Lung (tissue), 12 donors: Measurements from ENCODE around the gene SLC2A8. TPM values are rescaled to one million over a fixed set of nuclear protein-coding genes. Genes with fewer than 3 reads are reported as not detected.
A peak's percentile ranks its signal among the peaks of the same experiment; 100 is the strongest.

Source experiments
- ATAC-seq: fragments of 200-7000 bp; cut with Tn5 transposase; one replicate; pipeline ENCODE4 v1.9.1; 2020; ENCODE audit warnings: moderate number of reproducible peaks; ENCODE audit not compliant: insufficient read depth, low FRiP score
- DNase-seq, 3 donors: peaks; one replicate each; pipeline ENCODE4 v3.0.0-alpha.2; 2013 to 2017
- H3K27ac ChIP-seq, 2 donors: one replicate each; pipeline ENCODE4 v1.5.1; 2013; ENCODE audit warnings: mild to moderate bottlenecking in 2 of 2, moderate library complexity in 2 of 2, control low read depth in 1 of 2, inconsistent platforms in 1 of 2, low read depth in 1 of 2, low read length in 1 of 2
- H3K27me3 ChIP-seq, 3 donors: one replicate each; pipeline ENCODE4 v1.5.1; 2013; ENCODE audit warnings: low read length in 2 of 3; ENCODE audit not compliant: control insufficient read depth in 3 of 3, insufficient read depth in 3 of 3
- H3K36me3 ChIP-seq, 4 donors: one replicate each; pipeline ENCODE4 v1.5.1; 2013; ENCODE audit warnings: low read length in 4 of 4, mild to moderate bottlenecking in 1 of 4, moderate library complexity in 1 of 4; ENCODE audit not compliant: control insufficient read depth in 4 of 4, insufficient read depth in 4 of 4
- H3K4me1 ChIP-seq, 5 donors: one replicate each; pipeline ENCODE4 v1.5.1; 2013; ENCODE audit warnings: low read length in 5 of 5, mild to moderate bottlenecking in 2 of 5, moderate library complexity in 1 of 5; ENCODE audit not compliant: control insufficient read depth in 5 of 5, insufficient read depth in 5 of 5
- H3K4me3 ChIP-seq: one replicate; pipeline ENCODE4 v1.5.1; 2013; ENCODE audit warnings: mild to moderate bottlenecking, control low read depth, moderate library complexity
- H3K9ac ChIP-seq, 2 donors: one replicate each; pipeline ENCODE4 v1.5.1; 2013; ENCODE audit warnings: low read length in 2 of 2, control low read depth in 1 of 2; ENCODE audit not compliant: insufficient read depth in 1 of 2
- H3K9me3 ChIP-seq, 4 donors: one replicate each; pipeline ENCODE4 v1.5.1; 2013; ENCODE audit warnings: low read length in 3 of 4, mild to moderate bottlenecking in 1 of 4, moderate library complexity in 1 of 4; ENCODE audit not compliant: control insufficient read depth in 4 of 4, insufficient read depth in 3 of 4
- WGBS, 2 donors: extraction: QIAGEN DNeasy Blood & Tissue Kit; methylation state at CpG; one replicate each; pipeline ENCODE4 v1.1.7; 2013; 5-methylcytosine and 5-hydroxymethylcytosine counted together
- polyA plus RNA-seq, 2 donors: library from polyadenylated mRNA; stranded (reverse); fragments of 200-250 nt; gene quantifications; one replicate each; pipeline ENCODE4 v1.2.1, GENCODE V29; 2013
- total RNA-seq, 2 donors: library from RNA; depleted of rRNA in 1 of 2; stranded (reverse); fragments of >200 nt in 1 of 2; gene quantifications; one replicate each; pipeline ENCODE4 v1.2.1, GENCODE V29; 2014 to 2021
- TF ChIP-seq, protein P1 (sequence below): IDR thresholded peaks from 2 replicates; pipeline ENCODE4 v1.5.1; 2012; ENCODE audit warnings: mild to moderate bottlenecking; ENCODE audit errors: control extremely low read depth, extremely low read depth
- donor health status: control.
- donor health status: control.
- donor health status: Bipolar disorder and iron deficiency.
- donor health status: healthy.
- donor health status: DM: yes; HTN: yes; CAD: no.

The SLC2A8 gene
- total and polyA plus RNA-seq, 4 donors: 8.9 to 18.8 (median 16.3) TPM

- Histone ChIP-seq H3K4me1 (no peaks in the 10 kb centered on the region), H3K4me3 (no peak overlapping the region), H3K27ac (no peak overlapping the region), H3K9ac (no peak overlapping the region), H3K9me3 (no peaks in the 10 kb centered on the region), H3K27me3 (no peaks in the 10 kb centered on the region), H3K36me3 (peaks cover 0 to 6% (median 2%) of the 10 kb centered on the region in 4 donors)
- WGBS, 2 donors: 94 to 95% methylated on average over 12 of the region's 12 CpGs
- ATAC-seq: no peak
- DNase-seq: no peak
- TF ChIP-seq, protein P1, sequence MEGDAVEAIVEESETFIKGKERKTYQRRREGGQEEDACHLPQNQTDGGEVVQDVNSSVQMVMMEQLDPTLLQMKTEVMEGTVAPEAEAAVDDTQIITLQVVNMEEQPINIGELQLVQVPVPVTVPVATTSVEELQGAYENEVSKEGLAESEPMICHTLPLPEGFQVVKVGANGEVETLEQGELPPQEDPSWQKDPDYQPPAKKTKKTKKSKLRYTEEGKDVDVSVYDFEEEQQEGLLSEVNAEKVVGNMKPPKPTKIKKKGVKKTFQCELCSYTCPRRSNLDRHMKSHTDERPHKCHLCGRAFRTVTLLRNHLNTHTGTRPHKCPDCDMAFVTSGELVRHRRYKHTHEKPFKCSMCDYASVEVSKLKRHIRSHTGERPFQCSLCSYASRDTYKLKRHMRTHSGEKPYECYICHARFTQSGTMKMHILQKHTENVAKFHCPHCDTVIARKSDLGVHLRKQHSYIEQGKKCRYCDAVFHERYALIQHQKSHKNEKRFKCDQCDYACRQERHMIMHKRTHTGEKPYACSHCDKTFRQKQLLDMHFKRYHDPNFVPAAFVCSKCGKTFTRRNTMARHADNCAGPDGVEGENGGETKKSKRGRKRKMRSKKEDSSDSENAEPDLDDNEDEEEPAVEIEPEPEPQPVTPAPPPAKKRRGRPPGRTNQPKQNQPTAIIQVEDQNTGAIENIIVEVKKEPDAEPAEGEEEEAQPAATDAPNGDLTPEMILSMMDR: no peak
Measured at GRCh38 chr9:127349483-127350113, 47.4 kb upstream of the SLC2A8 start.

- no peak overlapping the region for H3K4me3 ChIP-seq
- H3K27me3 ChIP-seq: peaks cover 0 to 2% (median 0%) of the 10 kb centered on the region in 3 donors
- no peaks in the 10 kb centered on the region for H3K4me1 ChIP-seq
- DNase-seq (no peak), ATAC-seq (no peak)
- WGBS, 2 donors: 80 to 81% methylated on average over 4 of the region's 4 CpGs
- H3K36me3 ChIP-seq: peaks cover 0 to 16% (median 0%) of the 10 kb centered on the region in 4 donors
- no peak overlapping the region for H3K9ac ChIP-seq
- TF ChIP-seq, protein P1: no peak
- H3K27ac ChIP-seq: peak overlapping the region in 1 of 2 donors; percentile 54
- no peaks in the 10 kb centered on the region for H3K9me3 ChIP-seq
Measured at GRCh38 chr9:127351182-127352166, 45.5 kb upstream of the SLC2A8 start.

DNA sequence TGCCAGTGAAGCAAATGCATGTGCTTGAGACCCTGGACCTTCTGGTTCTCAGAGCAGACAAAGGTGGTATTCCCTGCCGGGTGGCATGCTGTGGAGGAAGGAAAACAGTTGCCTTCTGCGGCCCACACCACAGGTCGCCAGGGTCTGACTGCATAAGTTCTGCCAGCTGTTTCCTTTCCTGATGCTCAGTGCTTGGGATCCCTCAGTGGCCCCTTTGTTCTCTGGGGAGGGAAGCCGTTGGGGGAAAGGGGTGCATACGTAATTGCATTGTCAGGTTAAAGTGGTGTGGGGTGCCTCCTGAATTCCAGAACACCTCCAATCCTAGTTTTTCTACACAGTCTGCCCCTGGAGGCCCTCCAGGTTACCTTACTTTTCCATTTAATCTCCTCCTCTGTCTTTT lies 43.1 kb upstream of the SLC2A8 start:
- Histone ChIP-seq H3K27ac (no peak overlapping the region), H3K9ac (no peak overlapping the region), H3K9me3 (no peaks in the 10 kb centered on the region), H3K4me1 (no peaks in the 10 kb centered on the region), H3K36me3 (peaks cover 4 to 24% (median 5%) of the 10 kb centered on the region in 4 donors), H3K4me3 (no peak overlapping the region), H3K27me3 (peaks cover 0 to 2% (median 0%) of the 10 kb centered on the region in 3 donors)
- WGBS, 2 donors: 29 to 60% methylated on average over 5 of the region's 5 CpGs
- ATAC-seq: no peak
- TF ChIP-seq, protein P1: no peak
- DNase-seq: no peak
